ENCODE measurements around the gene LHX1. TPM values are rescaled to one million over a fixed set of nuclear protein-coding genes. Genes with fewer than 3 reads are reported as not detected.

Gene LHX1
- total and polyA plus RNA-seq, 11 donors = not detected

GRCh38 chr17:36910513-36910912, 26.8 kb upstream of the LHX1 start:
- TF ChIP-seq, protein P1, sequence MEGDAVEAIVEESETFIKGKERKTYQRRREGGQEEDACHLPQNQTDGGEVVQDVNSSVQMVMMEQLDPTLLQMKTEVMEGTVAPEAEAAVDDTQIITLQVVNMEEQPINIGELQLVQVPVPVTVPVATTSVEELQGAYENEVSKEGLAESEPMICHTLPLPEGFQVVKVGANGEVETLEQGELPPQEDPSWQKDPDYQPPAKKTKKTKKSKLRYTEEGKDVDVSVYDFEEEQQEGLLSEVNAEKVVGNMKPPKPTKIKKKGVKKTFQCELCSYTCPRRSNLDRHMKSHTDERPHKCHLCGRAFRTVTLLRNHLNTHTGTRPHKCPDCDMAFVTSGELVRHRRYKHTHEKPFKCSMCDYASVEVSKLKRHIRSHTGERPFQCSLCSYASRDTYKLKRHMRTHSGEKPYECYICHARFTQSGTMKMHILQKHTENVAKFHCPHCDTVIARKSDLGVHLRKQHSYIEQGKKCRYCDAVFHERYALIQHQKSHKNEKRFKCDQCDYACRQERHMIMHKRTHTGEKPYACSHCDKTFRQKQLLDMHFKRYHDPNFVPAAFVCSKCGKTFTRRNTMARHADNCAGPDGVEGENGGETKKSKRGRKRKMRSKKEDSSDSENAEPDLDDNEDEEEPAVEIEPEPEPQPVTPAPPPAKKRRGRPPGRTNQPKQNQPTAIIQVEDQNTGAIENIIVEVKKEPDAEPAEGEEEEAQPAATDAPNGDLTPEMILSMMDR (IDR thresholded peaks at IDR 0.05) = no peak
- no peak for TF ChIP-seq POLR2A (IDR thresholded peaks at IDR 0.05)
- no peak overlapping the region for H3K27ac ChIP-seq
- peaks cover 0 to 77% (median 26%) of the 10 kb centered on the region in 9 donors for H3K27me3 ChIP-seq
- no peak overlapping the region for H3K4me3 ChIP-seq
- ATAC-seq = no peak
- H3K36me3 ChIP-seq = no peaks in the 10 kb centered on the region
- WGBS, 4 donors = 65 to 84% (median 75%) methylated on average over 5 of the region's 5 CpGs
- intact Hi-C loops (cut with DNase I) = no loop called here
- no peaks in the 10 kb centered on the region for H3K4me1 ChIP-seq
- no peaks in the 10 kb centered on the region for H3K9me3 ChIP-seq
- no peak for DNase-seq

DNA sequence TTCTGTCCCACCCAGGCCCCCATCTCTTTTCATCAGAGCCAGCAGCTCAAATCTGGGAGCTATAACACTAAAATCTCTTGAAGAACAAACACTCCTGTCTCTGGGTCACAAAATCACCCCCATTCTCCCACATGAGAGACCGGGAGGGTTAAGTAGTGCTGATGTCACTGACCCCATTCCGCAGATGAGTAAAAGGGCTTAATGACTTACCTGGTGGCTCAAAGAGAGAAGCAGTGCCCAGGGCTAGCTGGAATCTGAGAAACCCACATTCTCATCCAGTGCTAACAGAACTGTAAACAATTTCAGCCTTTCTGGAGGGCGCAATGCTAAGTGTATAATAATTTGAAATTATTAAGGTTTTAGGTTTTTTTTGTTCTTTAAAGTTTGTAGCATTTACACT, 26.3 kb upstream of the LHX1 start:
- peaks cover 0 to 78% (median 26%) of the 10 kb centered on the region in 9 donors for H3K27me3 ChIP-seq
- 72 to 75% (median 74%) methylated on average over 3 of the region's 3 CpGs for WGBS, 4 donors
- intact Hi-C loops (cut with DNase I) = no loop called here

GRCh38 chr17:36913132-36913531, 24.1 kb upstream of the LHX1 start:
- no peaks in the 10 kb centered on the region for H3K4me1 ChIP-seq
- intact Hi-C loops (cut with DNase I) = no loop called here
- H3K36me3 ChIP-seq = no peaks in the 10 kb centered on the region
- H3K9me3 ChIP-seq = no peaks in the 10 kb centered on the region
- DNase-seq (no peak), ATAC-seq (no peak)
- 29 to 34% (median 32%) methylated on average over 5 of the region's 5 CpGs for WGBS, 4 donors
- H3K27ac ChIP-seq = no peak overlapping the region
- H3K4me3 ChIP-seq = no peak overlapping the region
- TF ChIP-seq, protein P1 (IDR thresholded peaks at IDR 0.05) = no peak
- TF ChIP-seq POLR2A (IDR thresholded peaks at IDR 0.05) = no peak
- peaks cover 0 to 65% (median 15%) of the 10 kb centered on the region in 9 donors for H3K27me3 ChIP-seq

More for the DNA sequence above, 26.3 kb upstream of the LHX1 start:
- H3K4me3 ChIP-seq = no peak overlapping the region
- H3K9me3 ChIP-seq = no peaks in the 10 kb centered on the region
- no peaks in the 10 kb centered on the region for H3K4me1 ChIP-seq
- H3K36me3 ChIP-seq = no peaks in the 10 kb centered on the region
- no peak for TF ChIP-seq POLR2A (IDR thresholded peaks at IDR 0.05)
- TF ChIP-seq, protein P1 (IDR thresholded peaks at IDR 0.05) = no peak
- no peak for ATAC-seq
- no peak overlapping the region for H3K27ac ChIP-seq
- no peak for DNase-seq

DNA sequence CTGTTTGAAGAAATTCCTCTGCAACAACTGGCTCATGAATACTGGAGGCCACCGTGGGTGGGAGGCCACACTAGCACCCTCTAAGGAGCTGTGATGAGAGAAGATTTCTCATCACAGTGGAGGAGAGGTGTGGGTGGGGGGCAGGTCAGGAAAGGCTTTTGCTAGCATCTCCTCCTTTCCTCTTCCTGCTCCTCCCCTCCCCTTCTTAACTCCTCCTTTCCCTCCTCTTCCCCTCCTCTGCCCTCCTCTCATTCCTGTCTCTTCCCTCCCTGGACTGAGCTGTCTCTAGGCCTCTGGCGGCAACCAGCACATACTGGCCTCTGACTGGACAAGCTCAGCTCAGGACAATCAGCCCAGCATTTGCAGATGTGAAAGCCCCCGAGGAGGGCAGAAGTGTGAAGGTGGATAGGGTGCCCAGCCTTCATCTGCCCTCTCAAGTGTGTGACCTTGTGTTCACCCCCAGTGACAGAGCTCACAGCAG, 19.0 kb upstream of the LHX1 start:
- Histone ChIP-seq H3K27me3 (peaks cover 11 to 71% (median 38%) of the 10 kb centered on the region in 9 donors), H3K27ac (no peak overlapping the region), H3K4me1 (no peaks in the 10 kb centered on the region), H3K4me3 (no peak overlapping the region), H3K36me3 (no peaks in the 10 kb centered on the region), H3K9me3 (no peaks in the 10 kb centered on the region)
- intact Hi-C loops (cut with DNase I) = no loop called here
- DNase-seq (no peak), ATAC-seq (no peak)
- TF ChIP-seq, protein P1 (IDR thresholded peaks at IDR 0.05) = no peak
- TF ChIP-seq POLR2A (IDR thresholded peaks at IDR 0.05) = no peak
- 31 to 37% (median 34%) methylated on average over 3 of the region's 3 CpGs for WGBS, 4 donors
